HEK293 (cell line): ENCODE measurements around the gene SMIM27.

ENCODE experiments used
- KLF16 ChIP-seq: fragments of 450-650 bp; formaldehyde crosslinking; IDR thresholded peaks from 2 replicates; pipeline ENCODE4 v1.5.1; 2017; ENCODE audit warnings: missing biosample characterization, missing genetic modification characterization
- PRDM2 ChIP-seq: fragments of 450-650 bp; formaldehyde crosslinking; IDR thresholded peaks from 2 replicates; pipeline ENCODE4 v1.5.1; 2016; ENCODE audit warnings: missing biosample characterization, missing genetic modification characterization, borderline replicate concordance
- ZBTB21 ChIP-seq: fragments of 450-650 bp; formaldehyde crosslinking; IDR thresholded peaks from 2 replicates; pipeline ENCODE4 v1.5.1; 2017; ENCODE audit warnings: missing biosample characterization, missing genetic modification characterization
- ZBTB7A ChIP-seq: fragments of 450-650 bp; formaldehyde crosslinking; IDR thresholded peaks from 2 replicates; pipeline ENCODE4 v1.5.1; 2016; ENCODE audit warnings: low read depth, missing biosample characterization, missing genetic modification characterization
- ZNF112 ChIP-seq: fragments of 450-650 bp; formaldehyde crosslinking; IDR thresholded peaks from 2 replicates; pipeline ENCODE4 v1.5.0; 2017; ENCODE audit warnings: missing biosample characterization, missing genetic modification characterization
- ZNF121 ChIP-seq: fragments of 450-650 bp; formaldehyde crosslinking; IDR thresholded peaks from 2 replicates; pipeline ENCODE4 v1.5.1; 2016; ENCODE audit warnings: missing biosample characterization, missing genetic modification characterization
- ZNF362 ChIP-seq: fragments of 450-650 bp; formaldehyde crosslinking; IDR thresholded peaks from 2 replicates; pipeline ENCODE4 v1.5.1; 2016; ENCODE audit warnings: missing biosample characterization, missing genetic modification characterization
- ZNF398 ChIP-seq: fragments of 450-650 bp; formaldehyde crosslinking; IDR thresholded peaks from 2 replicates; pipeline ENCODE4 v1.5.1; 2017; ENCODE audit warnings: missing biosample characterization, missing genetic modification characterization
- TF ChIP-seq, protein P1 (sequence below): fragments of 450-650 bp; formaldehyde crosslinking; IDR thresholded peaks from 2 replicates; pipeline ENCODE4 v1.5.1; 2016; ENCODE audit warnings: missing biosample characterization, missing genetic modification characterization

- TF ChIP-seq ZBTB21 (tag by site-specific recombination) (no peak), ZNF112 (tag by site-specific recombination) (no peak), ZNF121 (no peak), KLF16 (tag by site-specific recombination) (no peak), ZBTB7A (no peak), PRDM2 (tag by site-specific recombination) (no peak), ZNF398 (tag by site-specific recombination) (no peak), ZNF362 (tag by site-specific recombination) (no peak)
- TF ChIP-seq, protein P1, sequence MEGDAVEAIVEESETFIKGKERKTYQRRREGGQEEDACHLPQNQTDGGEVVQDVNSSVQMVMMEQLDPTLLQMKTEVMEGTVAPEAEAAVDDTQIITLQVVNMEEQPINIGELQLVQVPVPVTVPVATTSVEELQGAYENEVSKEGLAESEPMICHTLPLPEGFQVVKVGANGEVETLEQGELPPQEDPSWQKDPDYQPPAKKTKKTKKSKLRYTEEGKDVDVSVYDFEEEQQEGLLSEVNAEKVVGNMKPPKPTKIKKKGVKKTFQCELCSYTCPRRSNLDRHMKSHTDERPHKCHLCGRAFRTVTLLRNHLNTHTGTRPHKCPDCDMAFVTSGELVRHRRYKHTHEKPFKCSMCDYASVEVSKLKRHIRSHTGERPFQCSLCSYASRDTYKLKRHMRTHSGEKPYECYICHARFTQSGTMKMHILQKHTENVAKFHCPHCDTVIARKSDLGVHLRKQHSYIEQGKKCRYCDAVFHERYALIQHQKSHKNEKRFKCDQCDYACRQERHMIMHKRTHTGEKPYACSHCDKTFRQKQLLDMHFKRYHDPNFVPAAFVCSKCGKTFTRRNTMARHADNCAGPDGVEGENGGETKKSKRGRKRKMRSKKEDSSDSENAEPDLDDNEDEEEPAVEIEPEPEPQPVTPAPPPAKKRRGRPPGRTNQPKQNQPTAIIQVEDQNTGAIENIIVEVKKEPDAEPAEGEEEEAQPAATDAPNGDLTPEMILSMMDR, result no peak
Observed at GRCh38 chr9:32518276-32518675, 33.9 kb upstream of the SMIM27 start.
